A172 (cell line): Measurements from ENCODE around the gene ALDH1L1. TPM values are rescaled to one million over a fixed set of nuclear protein-coding genes. Genes with fewer than 3 reads are reported as not detected.

Experiments used
- DNase-seq: peaks from one replicate; pipeline ENCODE4 v3.0.0-alpha.2; 2015; ENCODE audit warnings: low spot score
- total RNA-seq: library from RNA; depleted of rRNA; stranded (reverse); fragments of >200 nt; shearing (Covaris generic); gene quantifications from 2 replicates; pipeline ENCODE4 v1.2.3, GENCODE V29; 2014; rRNA removed

ALDH1L1 gene
- 0.50 TPM in 1 of 2 replicates, not detected in the other for total RNA-seq

GRCh38 chr3:126180477-126181397 is at the start of gene ALDH1L1:
Gene ALDH1L1 (minus strand): TSS chr3:126180586. CDS start chr3:126160979, 19,607 bp downstream.
- peak; percentile 19 for DNase-seq

- no peak for DNase-seq
These were observed 46.0 kb upstream of the ALDH1L1 start for GRCh38 chr3:126226374-126226773.

GRCh38 chr3:126216416-126216815 is 36.0 kb upstream of the ALDH1L1 start:
- peak; percentile 75 for DNase-seq

- no peak for DNase-seq
These were observed 33.1 kb upstream of the ALDH1L1 start for GRCh38 chr3:126213379-126214028.

- no peak for DNase-seq
These were observed 32.4 kb upstream of the ALDH1L1 start for GRCh38 chr3:126212620-126213378.

- DNase-seq, result no peak
These were observed 31.8 kb upstream of the ALDH1L1 start for GRCh38 chr3:126212250-126212619.

- no peak for DNase-seq
These were observed 31.2 kb upstream of the ALDH1L1 start for GRCh38 chr3:126211569-126211968.

- DNase-seq, result no peak
These were observed 30.2 kb upstream of the ALDH1L1 start for GRCh38 chr3:126210606-126211005.

- DNase-seq, result no peak
These were observed 29.4 kb upstream of the ALDH1L1 start for GRCh38 chr3:126209741-126210140.

GRCh38 chr3:126208606-126209256 is 28.3 kb upstream of the ALDH1L1 start:
- DNase-seq, result peak; percentile 99

GRCh38 chr3:126208182-126208581 is 27.8 kb upstream of the ALDH1L1 start:
- DNase-seq, result peak; percentile 59

GRCh38 chr3:126207166-126207565 is 26.8 kb upstream of the ALDH1L1 start:
- no peak for DNase-seq

GRCh38 chr3:126205717-126206655 is 25.6 kb upstream of the ALDH1L1 start:
- DNase-seq, result no peak

- no peak for DNase-seq
These were observed 22.3 kb upstream of the ALDH1L1 start for GRCh38 chr3:126202680-126203079.

- no peak for DNase-seq
These were observed 21.9 kb upstream of the ALDH1L1 start for GRCh38 chr3:126202276-126202675.

- no peak for DNase-seq
These were observed 20.8 kb upstream of the ALDH1L1 start for GRCh38 chr3:126201168-126201567.

- DNase-seq, result no peak
These were observed 20.1 kb upstream of the ALDH1L1 start for GRCh38 chr3:126200534-126200933.

- no peak for DNase-seq
These were observed 18.9 kb upstream of the ALDH1L1 start for GRCh38 chr3:126199256-126199655.

- DNase-seq, result peak; percentile 73
These were observed 17.6 kb upstream of the ALDH1L1 start for GRCh38 chr3:126197854-126198584.

GRCh38 chr3:126197343-126197742 is 17.0 kb upstream of the ALDH1L1 start:
- no peak for DNase-seq
